ENCODE measurements around the gene SLC9B1. TPM values are rescaled to one million over a fixed set of nuclear protein-coding genes. Genes with fewer than 3 reads are reported as not detected.
"Not testable (repeated sequence)": the region's sequence is repeated elsewhere in the genome, so short reads cannot be mapped to it uniquely, and the experiment has no call there.

Gene SLC9B1
- total and polyA plus RNA-seq, 2 of the 8 experiments (the other 6 are each of a cell fraction or from before 2014, with no cell fraction given) = 0.08 to 0.19 TPM

GRCh38 chr4:102878349-102878748, 141.2 kb downstream of the SLC9B1 start:
- Histone ChIP-seq H3K79me2 (ENCODE audit: control insufficient read depth in 1 of 2, insufficient read depth in 2 of 2, low read length in 2 of 2) (peaks cover 0 to 49% of the 10 kb centered on the region in 2 experiments; a peak in 2 of 4 replicates), H3K9me3 (ENCODE audit: insufficient read depth in 2 of 2, low read depth in 1 of 2, low read length in 1 of 2) (peaks cover 15 to 16% of the 10 kb centered on the region in 2 experiments), H3K36me3 (ENCODE audit: control insufficient read depth in 2 of 4, insufficient read depth in 4 of 4, low read length in 3 of 4) (peaks cover 2 to 34% (median 22%) of the 10 kb centered on the region in 4 experiments)
- FAIRE-seq; H3K9ac ChIP-seq (replicated peaks in 1 of 4; ENCODE audit: extremely low read depth in 1 of 4, low read depth in 3 of 4, low read length in 3 of 4); H2AK5ac ChIP-seq (ENCODE audit: low read depth, low read length); H4K91ac ChIP-seq (replicated peaks; ENCODE audit: insufficient read length, low read length); H3K23ac ChIP-seq (ENCODE audit: insufficient read length); H3K56ac ChIP-seq (replicated peaks; ENCODE audit: insufficient read length, low read depth, low read length); H3K4me1 ChIP-seq (replicated peaks in 1 of 4; ENCODE audit: control insufficient read depth in 3 of 4, insufficient read depth in 4 of 4, low read length in 3 of 4); H3K4me2 ChIP-seq (ENCODE audit: insufficient read depth in 1 of 2, low read depth in 2 of 2, low read length in 2 of 2); CTCF ChIA-PET (ENCODE audit: partially characterized antibody); H3K79me1 ChIP-seq (ENCODE audit: low read depth, low read length); H2BK5ac ChIP-seq (ENCODE audit: low read depth, low read length); DNase-seq (ENCODE audit: low read depth in 1 of 2, low spot score in 2 of 2); H2BK12ac ChIP-seq (ENCODE audit: low read depth, low read length); H4K8ac ChIP-seq (ENCODE audit: extremely low read depth, insufficient read depth, low read length); H3K18ac ChIP-seq (ENCODE audit: extremely low read depth, low read length); H2BK120ac ChIP-seq (replicated peaks; ENCODE audit: low read depth, low read length); H3K4me3 ChIP-seq (ENCODE audit: extremely low read depth in 1 of 4, insufficient read depth in 2 of 4, low read depth in 3 of 4, low read length in 4 of 4); H2BK20ac ChIP-seq (ENCODE audit: low read length); H3K27ac ChIP-seq (ENCODE audit: low read depth, low read length); H3K23me2 ChIP-seq (ENCODE audit: low read depth, low read length); H2BK15ac ChIP-seq (ENCODE audit: low read length); H3K4ac ChIP-seq (replicated peaks; ENCODE audit: insufficient read length, low read depth, low read length); H4K20me1 ChIP-seq (replicated peaks in 1 of 2; ENCODE audit: control insufficient read depth in 1 of 2, insufficient read depth in 2 of 2, low read length in 2 of 2); H4K5ac ChIP-seq (ENCODE audit: insufficient read length, low read depth, low read length); H3K14ac ChIP-seq (ENCODE audit: insufficient read length); H3K27me3 ChIP-seq (replicated peaks in 1 of 4; ENCODE audit: control insufficient read depth in 3 of 4, extremely low read depth in 1 of 4, insufficient read depth in 3 of 4, low read length in 3 of 4); H2AFZ ChIP-seq (ENCODE audit: low read length): not testable (repeated sequence)
- POLR2A ChIA-PET (ENCODE audit: partially characterized antibody) = interaction anchor here (1.6 to 2.8 kb wide), 2 partner anchors 9 to 51 kb away, joined by 6 to 10 read pairs; partner anchors contain the start of gene UBE2D3
- WGBS, 2 experiments (ENCODE audit: extremely low coverage in 1 of 2, insufficient coverage in 1 of 2, insufficient read length in 1 of 2, insufficient replicate concordance in 2 of 2, low coverage in 1 of 2, low lambda C conversion rate in 2 of 2, missing lambda C conversion rate in 1 of 2) = 80% methylated on average over 4 of the region's 4 CpGs; no CpG with 5 or more reads in 1 of the 2 experiments

GRCh38 chr4:102877477-102878106, 141.9 kb downstream of the SLC9B1 start:
- H3K27ac ChIP-seq (ENCODE audit: low read depth, low read length); H3K4me1 ChIP-seq (replicated peaks in 1 of 4; ENCODE audit: control insufficient read depth in 3 of 4, insufficient read depth in 4 of 4, low read length in 3 of 4); H2AFZ ChIP-seq (ENCODE audit: low read length); H3K23me2 ChIP-seq (ENCODE audit: low read depth, low read length); H2BK5ac ChIP-seq (ENCODE audit: low read depth, low read length); H3K4ac ChIP-seq (replicated peaks; ENCODE audit: insufficient read length, low read depth, low read length); H3K9ac ChIP-seq (replicated peaks in 1 of 4; ENCODE audit: extremely low read depth in 1 of 4, low read depth in 3 of 4, low read length in 3 of 4); H2BK120ac ChIP-seq (replicated peaks; ENCODE audit: low read depth, low read length); H4K8ac ChIP-seq (ENCODE audit: extremely low read depth, insufficient read depth, low read length); H4K20me1 ChIP-seq (replicated peaks in 1 of 2; ENCODE audit: control insufficient read depth in 1 of 2, insufficient read depth in 2 of 2, low read length in 2 of 2); DNase-seq (ENCODE audit: low read depth in 1 of 2, low spot score in 2 of 2); H3K14ac ChIP-seq (ENCODE audit: insufficient read length); H4K91ac ChIP-seq (replicated peaks; ENCODE audit: insufficient read length, low read length); H3K18ac ChIP-seq (ENCODE audit: extremely low read depth, low read length); FAIRE-seq; H2AK5ac ChIP-seq (ENCODE audit: low read depth, low read length); CTCF ChIA-PET (ENCODE audit: partially characterized antibody); H2BK20ac ChIP-seq (ENCODE audit: low read length); H2BK12ac ChIP-seq (ENCODE audit: low read depth, low read length); H3K4me3 ChIP-seq (ENCODE audit: extremely low read depth in 1 of 4, insufficient read depth in 2 of 4, low read depth in 3 of 4, low read length in 4 of 4); H3K23ac ChIP-seq (ENCODE audit: insufficient read length); H4K5ac ChIP-seq (ENCODE audit: insufficient read length, low read depth, low read length); H3K56ac ChIP-seq (replicated peaks; ENCODE audit: insufficient read length, low read depth, low read length); H3K4me2 ChIP-seq (ENCODE audit: insufficient read depth in 1 of 2, low read depth in 2 of 2, low read length in 2 of 2); H3K79me1 ChIP-seq (ENCODE audit: low read depth, low read length); H3K27me3 ChIP-seq (replicated peaks in 1 of 4; ENCODE audit: control insufficient read depth in 3 of 4, extremely low read depth in 1 of 4, insufficient read depth in 3 of 4, low read length in 3 of 4); H2BK15ac ChIP-seq (ENCODE audit: low read length): not testable (repeated sequence)
- peaks cover 2 to 39% (median 22%) of the 10 kb centered on the region in 4 experiments for H3K36me3 ChIP-seq (ENCODE audit: control insufficient read depth in 2 of 4, insufficient read depth in 4 of 4, low read length in 3 of 4)
- H3K9me3 ChIP-seq (ENCODE audit: insufficient read depth in 2 of 2, low read depth in 1 of 2, low read length in 1 of 2) = peaks cover 15 to 16% of the 10 kb centered on the region in 2 experiments
- peaks cover 0 to 50% of the 10 kb centered on the region in 2 experiments; a peak in 2 of 4 replicates for H3K79me2 ChIP-seq (ENCODE audit: control insufficient read depth in 1 of 2, insufficient read depth in 2 of 2, low read length in 2 of 2)
- POLR2A ChIA-PET (ENCODE audit: partially characterized antibody) = interaction anchor here (1.6 kb wide), 1 partner anchor 8 kb away, joined by 6 read pairs; no protein-coding TSS in a partner anchor
- 94% methylated on average over 3 of the region's 3 CpGs; no CpG with 5 or more reads in 1 of the 2 experiments for WGBS, 2 experiments (ENCODE audit: extremely low coverage in 1 of 2, insufficient coverage in 1 of 2, insufficient read length in 1 of 2, insufficient replicate concordance in 2 of 2, low coverage in 1 of 2, low lambda C conversion rate in 2 of 2, missing lambda C conversion rate in 1 of 2)

Data from H1 (cell line).